ENCODE data around the gene SLC39A11.

DNA sequence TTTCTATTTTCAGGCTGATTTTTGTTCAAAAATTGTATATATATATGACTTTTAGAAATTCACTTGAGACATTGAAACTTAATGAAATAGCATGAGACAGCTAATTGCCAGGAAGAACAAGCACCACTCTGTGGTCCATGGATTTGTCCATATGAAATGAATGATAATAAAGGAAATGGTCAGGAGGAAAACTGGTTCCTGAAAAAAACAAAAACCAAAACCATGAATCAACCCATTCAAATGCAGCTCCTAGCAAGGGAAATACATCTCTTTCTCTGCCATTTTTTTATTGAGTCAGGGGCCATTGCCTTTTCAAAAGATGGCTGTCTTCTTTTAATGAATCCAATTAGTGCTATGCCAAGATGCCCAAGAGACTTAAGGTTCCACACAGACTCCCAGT lies 230.7 kb downstream of the SLC39A11 start:
- TF ChIP-seq POLR2A (IDR thresholded peaks at IDR 0.05) = no peak
- TF ChIP-seq, protein P1, sequence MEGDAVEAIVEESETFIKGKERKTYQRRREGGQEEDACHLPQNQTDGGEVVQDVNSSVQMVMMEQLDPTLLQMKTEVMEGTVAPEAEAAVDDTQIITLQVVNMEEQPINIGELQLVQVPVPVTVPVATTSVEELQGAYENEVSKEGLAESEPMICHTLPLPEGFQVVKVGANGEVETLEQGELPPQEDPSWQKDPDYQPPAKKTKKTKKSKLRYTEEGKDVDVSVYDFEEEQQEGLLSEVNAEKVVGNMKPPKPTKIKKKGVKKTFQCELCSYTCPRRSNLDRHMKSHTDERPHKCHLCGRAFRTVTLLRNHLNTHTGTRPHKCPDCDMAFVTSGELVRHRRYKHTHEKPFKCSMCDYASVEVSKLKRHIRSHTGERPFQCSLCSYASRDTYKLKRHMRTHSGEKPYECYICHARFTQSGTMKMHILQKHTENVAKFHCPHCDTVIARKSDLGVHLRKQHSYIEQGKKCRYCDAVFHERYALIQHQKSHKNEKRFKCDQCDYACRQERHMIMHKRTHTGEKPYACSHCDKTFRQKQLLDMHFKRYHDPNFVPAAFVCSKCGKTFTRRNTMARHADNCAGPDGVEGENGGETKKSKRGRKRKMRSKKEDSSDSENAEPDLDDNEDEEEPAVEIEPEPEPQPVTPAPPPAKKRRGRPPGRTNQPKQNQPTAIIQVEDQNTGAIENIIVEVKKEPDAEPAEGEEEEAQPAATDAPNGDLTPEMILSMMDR (IDR thresholded peaks at IDR 0.05) = no peak

All from thyroid gland (tissue), 4 donors.